HT1080 (cell line): ENCODE results near the gene M1AP. TPM values are rescaled to one million over a fixed set of nuclear protein-coding genes. Genes with fewer than 3 reads are reported as not detected.
A peak's percentile ranks its signal among the peaks of the same experiment; 100 is the strongest.
"Not testable (repeated sequence)": the region's sequence is repeated elsewhere in the genome, so short reads cannot be mapped to it uniquely, and the experiment has no call there.

ENCODE experiments used
- DNase-seq: peaks from one replicate; pipeline ENCODE4 v3.0.0-alpha.2; 2015; ENCODE audit warnings: low read depth
- total RNA-seq: library from RNA; depleted of rRNA; stranded (reverse); fragments of >200 nt; shearing (Covaris generic); gene quantifications from 2 replicates; pipeline ENCODE4 v1.2.3, GENCODE V29; 2014

Gene M1AP
- total RNA-seq, 1 experiment from 2014 or later: 0.03 TPM

GRCh38 chr2:74653985-74654882 is 6.1 kb upstream of the M1AP start, which contains the start of gene SEMA4F:
SEMA4F (plus strand) TSS chr2:74654247; CDS start chr2:74654377, 130 bp downstream.
- peak; percentile 97 for DNase-seq

- no peak for DNase-seq
Measured at GRCh38 chr2:74653589-74653984, 5.5 kb upstream of the M1AP start.

- no peak for DNase-seq
Measured at GRCh38 chr2:74646834-74647482, 1.2 kb downstream of the M1AP start.

- no peak for DNase-seq
Measured at GRCh38 chr2:74646201-74646600, 1.9 kb downstream of the M1AP start.

GRCh38 chr2:74645344-74645743 is 2.8 kb downstream of the M1AP start:
- DNase-seq: no peak

GRCh38 chr2:74639550-74639949 is 8.6 kb downstream of the M1AP start:
- DNase-seq: no peak

GRCh38 chr2:74632939-74633312 is 15.2 kb downstream of the M1AP start:
- DNase-seq: peak; percentile 14

- DNase-seq: peak; percentile 83
Measured at GRCh38 chr2:74632209-74632938, 15.8 kb downstream of the M1AP start.

- not testable (repeated sequence) for DNase-seq
Measured at GRCh38 chr2:74630454-74630853, 17.7 kb downstream of the M1AP start.

- DNase-seq: no peak
Measured at GRCh38 chr2:74628538-74629105, 19.5 kb downstream of the M1AP start.

- peak; percentile 20 for DNase-seq
Measured at GRCh38 chr2:74625658-74626425, 22.3 kb downstream of the M1AP start.

GRCh38 chr2:74620671-74621070 is 27.5 kb downstream of the M1AP start:
- DNase-seq: no peak

GRCh38 chr2:74619651-74620297 is 28.4 kb downstream of the M1AP start:
- no peak for DNase-seq

- DNase-seq: no peak
Measured at GRCh38 chr2:74618410-74619083, 29.6 kb downstream of the M1AP start.

- no peak for DNase-seq
Measured at GRCh38 chr2:74617122-74617521, 31.0 kb downstream of the M1AP start.

- DNase-seq: no peak
Measured at GRCh38 chr2:74606927-74607326, 41.2 kb downstream of the M1AP start.

GRCh38 chr2:74603282-74604000 is 44.7 kb downstream of the M1AP start:
- no peak for DNase-seq

- peak; percentile 77 for DNase-seq
Measured at GRCh38 chr2:74602586-74603281, 45.4 kb downstream of the M1AP start.
